ENCODE results near the gene ADARB2.

- TF ChIP-seq CTCF (conservative IDR thresholded peaks at IDR 0.05 in 1 of 2, IDR thresholded peaks at IDR 0.05 in 1 of 2; ENCODE audit: low read depth in 1 of 2, low read length in 2 of 2): no peak
- no peak for TF ChIP-seq EZH2 (IDR thresholded peaks at IDR 0.05; ENCODE audit: low read length, missing control alignments)
Observed at GRCh38 chr10:1491901-1492300, 245.4 kb downstream of the ADARB2 start.
